GM12801 (cell line): ENCODE results near the gene TCP11.

Source experiments
- CTCF ChIP-seq: IDR thresholded peaks from one replicate; pipeline ENCODE4 v1.5.1; 2011; ENCODE audit warnings: control low read depth; ENCODE audit not compliant: insufficient read length; ENCODE audit errors: extremely low read depth

TCP11 gene

GRCh38 chr6:35068206-35068605 lies 72.9 kb downstream of the TCP11 start:
- no peak for TF ChIP-seq CTCF
